ENCODE data around the gene LINGO4.
"Not testable (repeated sequence)": the region's sequence is repeated elsewhere in the genome, so short reads cannot be mapped to it uniquely, and the experiment has no call there.

Gene LINGO4

DNA sequence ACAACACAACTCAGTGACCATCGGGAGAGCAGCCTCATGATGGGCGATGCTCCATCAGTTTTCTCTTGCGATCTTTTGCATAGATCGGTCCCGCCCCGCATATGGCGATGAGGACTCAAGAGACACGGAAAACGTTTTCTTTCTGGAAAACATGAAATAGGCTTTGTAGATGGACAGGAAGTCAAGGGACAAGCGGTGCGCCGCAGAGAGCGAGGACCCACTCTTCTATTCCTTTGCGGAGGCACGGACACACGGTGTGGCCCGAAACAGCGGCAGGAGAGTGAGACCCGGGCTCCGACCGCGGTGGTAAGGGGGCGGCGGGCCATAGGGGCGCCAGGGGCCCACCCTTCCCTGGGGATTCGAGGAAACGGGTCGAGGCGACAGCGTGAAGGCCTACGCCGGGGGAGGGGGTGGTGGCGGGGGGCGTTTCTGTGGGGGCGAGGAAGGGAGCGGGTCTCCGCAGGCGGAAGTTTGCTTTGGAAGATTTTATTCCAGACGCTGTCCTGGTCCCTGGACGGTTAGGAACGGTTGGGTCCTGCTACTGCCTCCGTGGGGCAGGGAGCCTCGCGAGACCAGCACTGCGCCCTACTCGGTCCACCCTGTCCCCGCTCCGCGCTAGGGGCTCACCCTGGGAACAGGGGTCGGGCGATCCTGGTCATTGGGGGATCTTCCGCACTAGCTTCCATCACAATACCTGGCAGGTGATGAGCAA lies 14.1 kb downstream of the LINGO4 start:
- H3K4me3 ChIP-seq (replicated peaks; ENCODE audit: low read depth, low read length): peak overlapping the region; percentile 75
- TF ChIP-seq, protein P1, sequence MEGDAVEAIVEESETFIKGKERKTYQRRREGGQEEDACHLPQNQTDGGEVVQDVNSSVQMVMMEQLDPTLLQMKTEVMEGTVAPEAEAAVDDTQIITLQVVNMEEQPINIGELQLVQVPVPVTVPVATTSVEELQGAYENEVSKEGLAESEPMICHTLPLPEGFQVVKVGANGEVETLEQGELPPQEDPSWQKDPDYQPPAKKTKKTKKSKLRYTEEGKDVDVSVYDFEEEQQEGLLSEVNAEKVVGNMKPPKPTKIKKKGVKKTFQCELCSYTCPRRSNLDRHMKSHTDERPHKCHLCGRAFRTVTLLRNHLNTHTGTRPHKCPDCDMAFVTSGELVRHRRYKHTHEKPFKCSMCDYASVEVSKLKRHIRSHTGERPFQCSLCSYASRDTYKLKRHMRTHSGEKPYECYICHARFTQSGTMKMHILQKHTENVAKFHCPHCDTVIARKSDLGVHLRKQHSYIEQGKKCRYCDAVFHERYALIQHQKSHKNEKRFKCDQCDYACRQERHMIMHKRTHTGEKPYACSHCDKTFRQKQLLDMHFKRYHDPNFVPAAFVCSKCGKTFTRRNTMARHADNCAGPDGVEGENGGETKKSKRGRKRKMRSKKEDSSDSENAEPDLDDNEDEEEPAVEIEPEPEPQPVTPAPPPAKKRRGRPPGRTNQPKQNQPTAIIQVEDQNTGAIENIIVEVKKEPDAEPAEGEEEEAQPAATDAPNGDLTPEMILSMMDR (IDR thresholded peaks at IDR 0.05; ENCODE audit: low read length, missing control alignments): no peak
- no peak for DNase-seq (ENCODE audit: low read depth)

DNA sequence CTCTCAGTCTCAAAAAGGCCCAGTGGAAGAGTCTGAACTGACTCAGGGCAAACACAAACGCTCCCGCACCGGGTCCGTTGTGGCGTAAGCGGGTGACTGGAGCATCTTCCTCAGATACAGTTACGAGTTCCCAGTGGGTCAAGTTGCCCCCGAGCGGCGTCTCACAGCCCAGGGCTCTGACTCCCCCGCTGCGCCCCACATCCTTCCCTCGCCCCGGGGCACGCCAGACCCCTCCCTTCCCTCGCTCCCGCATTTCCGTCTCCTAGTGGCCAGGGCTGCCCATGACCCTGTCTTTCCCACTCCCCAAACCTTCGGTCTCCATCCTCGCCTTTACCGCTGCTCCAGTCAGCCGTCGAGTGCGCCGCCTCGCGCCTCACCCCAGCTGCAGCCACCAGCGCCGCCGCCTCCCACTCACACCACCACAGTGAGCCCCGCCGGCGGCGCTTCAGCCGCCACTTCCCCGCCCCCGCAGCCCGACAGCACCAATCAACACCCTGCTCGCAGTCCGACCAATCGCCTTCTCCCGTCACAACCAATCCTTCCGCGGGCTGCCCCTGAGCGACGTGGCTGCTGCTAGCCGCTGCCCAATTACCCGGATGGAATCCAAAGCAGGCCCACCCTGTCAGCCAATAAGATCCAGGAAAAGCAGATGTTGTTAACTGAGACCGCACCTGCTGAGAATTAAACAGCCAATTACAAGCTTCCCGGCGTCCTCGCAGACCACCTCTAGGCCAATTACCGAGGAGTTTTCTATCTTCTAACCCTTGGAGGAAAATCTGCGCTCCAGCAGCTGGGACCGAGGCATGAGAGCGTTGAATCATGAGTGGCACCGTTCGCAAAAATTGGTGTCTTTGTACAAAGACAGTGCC lies 14.9 kb downstream of the LINGO4 start, which contains the start of gene TDRKH:
Gene TDRKH, minus strand, starts transcription at position 430 of the 869 bp plus-strand sequence. CDS start 7,478 bp downstream, outside the sequence.
- peak within 1 kb of the TSS; percentile 75 for H3K4me3 ChIP-seq (replicated peaks; ENCODE audit: low read depth, low read length)
- TF ChIP-seq, protein P1 (IDR thresholded peaks at IDR 0.05; ENCODE audit: low read length, missing control alignments): peak; percentile 8
- peak; percentile 99 for DNase-seq (ENCODE audit: low read depth)

DNA sequence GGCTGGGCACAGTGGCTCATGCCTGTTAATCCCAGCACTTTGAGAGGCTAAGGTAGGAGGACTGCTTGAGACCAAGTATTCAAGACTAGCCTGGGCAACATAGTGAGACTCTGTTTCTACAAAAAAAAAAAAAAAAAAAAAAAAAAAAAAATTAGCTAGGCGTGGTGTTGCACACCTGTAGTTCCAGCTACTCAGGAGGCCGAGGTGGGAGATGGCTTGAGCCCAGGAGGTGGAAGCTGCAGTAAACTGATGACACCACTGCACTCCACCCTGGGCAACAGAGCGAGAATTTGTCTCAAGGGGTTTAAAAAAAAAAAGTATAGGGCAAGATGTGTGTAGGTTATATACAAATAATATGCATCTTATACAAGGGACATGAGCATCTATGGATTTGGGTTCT lies 17.5 kb downstream of the LINGO4 start:
- no peak overlapping the region for H3K4me3 ChIP-seq (replicated peaks; ENCODE audit: low read depth, low read length)
- TF ChIP-seq, protein P1 (IDR thresholded peaks at IDR 0.05; ENCODE audit: low read length, missing control alignments): no peak
- DNase-seq (ENCODE audit: low read depth): no peak

DNA sequence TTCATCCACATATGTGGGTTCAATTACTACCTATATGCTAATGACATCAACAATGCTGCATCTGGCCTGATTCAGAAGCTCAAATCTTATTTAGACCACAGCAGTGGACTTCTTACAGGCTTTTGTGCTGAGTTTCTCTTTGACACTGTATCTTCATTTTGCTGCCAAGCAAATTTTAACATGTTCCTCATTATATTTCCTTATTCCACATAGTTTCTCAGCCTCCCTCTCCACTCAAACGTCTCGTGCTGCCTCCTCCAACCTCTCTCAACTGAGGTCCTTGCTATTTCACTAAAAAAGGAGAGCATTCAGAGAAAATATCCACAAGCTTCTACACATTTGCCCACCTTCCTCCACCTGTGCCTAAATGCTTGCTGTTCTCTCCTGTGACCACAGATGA lies 21.4 kb downstream of the LINGO4 start:
- DNase-seq (ENCODE audit: low read depth): no peak
- no peak overlapping the region for H3K4me3 ChIP-seq (replicated peaks; ENCODE audit: low read depth, low read length)
- TF ChIP-seq, protein P1 (IDR thresholded peaks at IDR 0.05; ENCODE audit: low read length, missing control alignments): no peak

DNA sequence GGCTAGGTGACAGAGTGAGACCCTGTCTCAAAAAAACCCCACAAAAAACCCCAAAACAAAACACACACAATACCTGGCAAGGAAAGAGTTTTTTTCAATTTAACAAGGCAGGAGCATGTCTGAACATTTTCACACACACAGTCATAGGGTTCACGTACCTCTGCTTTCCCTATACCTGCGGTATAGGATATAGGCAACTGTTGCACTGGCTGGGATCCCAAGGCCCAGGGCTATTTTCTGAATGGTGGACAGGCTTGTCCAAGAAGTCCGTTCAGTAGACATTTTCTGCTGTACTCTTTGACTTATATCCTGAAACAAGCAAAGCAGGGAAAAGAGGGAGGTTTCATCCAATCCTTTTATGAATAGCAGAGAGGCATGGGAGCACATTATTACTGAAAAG lies 22.5 kb downstream of the LINGO4 start:
- DNase-seq (ENCODE audit: low read depth): no peak
- TF ChIP-seq, protein P1 (IDR thresholded peaks at IDR 0.05; ENCODE audit: low read length, missing control alignments): no peak
- no peak overlapping the region for H3K4me3 ChIP-seq (replicated peaks; ENCODE audit: low read depth, low read length)

DNA sequence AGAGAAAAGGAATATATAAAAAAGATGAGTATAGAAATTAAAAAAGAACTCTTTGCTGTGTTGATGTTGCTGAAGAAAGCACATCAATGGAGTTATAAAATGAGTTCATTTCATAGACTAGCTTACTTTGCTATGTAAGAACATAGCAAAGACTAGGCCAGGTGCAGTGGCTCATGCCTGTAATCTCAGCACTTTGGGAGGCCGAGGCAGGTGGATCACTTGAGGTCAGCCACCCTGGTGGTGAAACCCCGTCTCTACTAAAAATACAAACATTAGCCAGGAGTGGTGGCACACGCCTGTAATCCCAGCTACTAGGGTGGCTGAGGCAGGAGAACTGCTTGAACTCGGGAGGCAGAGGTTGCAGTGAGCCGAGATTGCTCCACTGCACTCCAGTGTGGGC lies 23.2 kb downstream of the LINGO4 start:
- not testable (repeated sequence) for DNase-seq (ENCODE audit: low read depth); H3K4me3 ChIP-seq (replicated peaks; ENCODE audit: low read depth, low read length)

DNA sequence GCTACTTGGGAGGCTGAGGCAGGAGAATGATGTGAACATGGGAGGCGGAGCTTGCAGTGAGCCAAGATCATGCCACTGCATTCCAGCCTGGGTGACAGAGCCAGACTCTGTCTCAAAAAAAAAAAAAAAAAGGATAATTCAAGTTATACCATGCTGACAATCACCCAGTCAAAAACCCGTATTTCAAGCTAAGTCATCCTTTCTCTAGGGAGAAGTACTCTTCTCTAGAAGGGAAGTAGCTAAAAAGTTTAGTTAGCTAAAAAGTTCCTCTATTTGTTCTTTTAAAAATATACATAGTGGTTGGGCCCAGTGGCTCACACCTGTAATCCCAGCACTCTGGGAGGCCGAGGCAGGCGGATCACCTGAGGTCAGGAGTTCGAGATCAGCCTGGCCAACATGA lies 24.5 kb downstream of the LINGO4 start:
- not testable (repeated sequence) for H3K4me3 ChIP-seq (replicated peaks; ENCODE audit: low read depth, low read length); DNase-seq (ENCODE audit: low read depth)

All from fibroblast of pulmonary artery (primary cell).